Measurements from ENCODE around the gene SH3PXD2B.

The SH3PXD2B gene

DNA sequence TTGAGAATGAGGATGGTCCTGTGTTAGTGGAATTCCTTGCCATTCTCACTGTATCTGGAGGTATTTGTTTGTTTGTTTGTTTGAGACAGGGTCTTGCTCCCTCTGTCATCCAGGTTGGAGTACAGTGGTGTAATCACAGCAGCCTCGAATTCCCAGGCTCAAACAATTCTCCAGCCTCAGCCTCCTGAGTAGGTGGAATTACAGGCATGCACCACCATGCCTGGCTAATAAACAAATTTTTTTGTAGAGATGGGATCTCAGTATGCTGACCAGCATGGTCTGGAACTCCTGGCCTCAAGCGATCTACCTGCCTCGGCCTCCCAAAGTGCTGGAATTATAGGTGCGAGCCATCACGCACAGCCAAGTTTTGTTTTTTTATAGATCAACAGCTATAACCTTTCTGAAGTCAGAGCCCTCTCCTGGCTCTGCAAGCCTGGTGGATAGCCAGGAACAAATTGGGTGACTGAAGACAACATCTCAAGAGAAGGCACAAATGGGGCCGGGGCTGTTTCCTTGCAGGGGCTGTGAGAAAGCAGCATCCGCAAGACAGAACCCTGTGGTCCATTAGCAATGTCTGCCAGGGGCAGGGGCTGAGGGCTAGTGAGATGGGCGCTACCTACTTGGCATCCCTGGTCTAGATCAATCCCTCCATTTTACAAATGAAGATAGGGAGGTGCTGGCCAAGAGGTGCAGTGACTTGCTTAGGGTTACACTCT, 18.8 kb downstream of the SH3PXD2B start:
- no peak for TF ChIP-seq TAF1 (IDR thresholded peaks at IDR 0.05; ENCODE audit: low read depth)
- TF ChIP-seq ZBTB7A (IDR thresholded peaks at IDR 0.05; ENCODE audit: low read depth): no peak
- no peak for TF ChIP-seq TCF12 (IDR thresholded peaks at IDR 0.05; ENCODE audit: low read depth)
- TF ChIP-seq CEBPB (IDR thresholded peaks at IDR 0.05): no peak
- no peak for TF ChIP-seq EGR1 (IDR thresholded peaks at IDR 0.05)
- TF ChIP-seq, protein P1, sequence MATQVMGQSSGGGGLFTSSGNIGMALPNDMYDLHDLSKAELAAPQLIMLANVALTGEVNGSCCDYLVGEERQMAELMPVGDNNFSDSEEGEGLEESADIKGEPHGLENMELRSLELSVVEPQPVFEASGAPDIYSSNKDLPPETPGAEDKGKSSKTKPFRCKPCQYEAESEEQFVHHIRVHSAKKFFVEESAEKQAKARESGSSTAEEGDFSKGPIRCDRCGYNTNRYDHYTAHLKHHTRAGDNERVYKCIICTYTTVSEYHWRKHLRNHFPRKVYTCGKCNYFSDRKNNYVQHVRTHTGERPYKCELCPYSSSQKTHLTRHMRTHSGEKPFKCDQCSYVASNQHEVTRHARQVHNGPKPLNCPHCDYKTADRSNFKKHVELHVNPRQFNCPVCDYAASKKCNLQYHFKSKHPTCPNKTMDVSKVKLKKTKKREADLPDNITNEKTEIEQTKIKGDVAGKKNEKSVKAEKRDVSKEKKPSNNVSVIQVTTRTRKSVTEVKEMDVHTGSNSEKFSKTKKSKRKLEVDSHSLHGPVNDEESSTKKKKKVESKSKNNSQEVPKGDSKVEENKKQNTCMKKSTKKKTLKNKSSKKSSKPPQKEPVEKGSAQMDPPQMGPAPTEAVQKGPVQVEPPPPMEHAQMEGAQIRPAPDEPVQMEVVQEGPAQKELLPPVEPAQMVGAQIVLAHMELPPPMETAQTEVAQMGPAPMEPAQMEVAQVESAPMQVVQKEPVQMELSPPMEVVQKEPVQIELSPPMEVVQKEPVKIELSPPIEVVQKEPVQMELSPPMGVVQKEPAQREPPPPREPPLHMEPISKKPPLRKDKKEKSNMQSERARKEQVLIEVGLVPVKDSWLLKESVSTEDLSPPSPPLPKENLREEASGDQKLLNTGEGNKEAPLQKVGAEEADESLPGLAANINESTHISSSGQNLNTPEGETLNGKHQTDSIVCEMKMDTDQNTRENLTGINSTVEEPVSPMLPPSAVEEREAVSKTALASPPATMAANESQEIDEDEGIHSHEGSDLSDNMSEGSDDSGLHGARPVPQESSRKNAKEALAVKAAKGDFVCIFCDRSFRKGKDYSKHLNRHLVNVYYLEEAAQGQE (IDR thresholded peaks at IDR 0.05; ENCODE audit: low read depth): no peak
- TF ChIP-seq, protein P2, sequence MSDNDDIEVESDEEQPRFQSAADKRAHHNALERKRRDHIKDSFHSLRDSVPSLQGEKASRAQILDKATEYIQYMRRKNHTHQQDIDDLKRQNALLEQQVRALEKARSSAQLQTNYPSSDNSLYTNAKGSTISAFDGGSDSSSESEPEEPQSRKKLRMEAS (IDR thresholded peaks at IDR 0.05): no peak
- no peak for TF ChIP-seq CREB1 (IDR thresholded peaks at IDR 0.05; ENCODE audit: low read depth)
- no peak for TF ChIP-seq FOXM1 (IDR thresholded peaks at IDR 0.05; ENCODE audit: borderline replicate concordance, low read depth)
- TF ChIP-seq, protein P3, sequence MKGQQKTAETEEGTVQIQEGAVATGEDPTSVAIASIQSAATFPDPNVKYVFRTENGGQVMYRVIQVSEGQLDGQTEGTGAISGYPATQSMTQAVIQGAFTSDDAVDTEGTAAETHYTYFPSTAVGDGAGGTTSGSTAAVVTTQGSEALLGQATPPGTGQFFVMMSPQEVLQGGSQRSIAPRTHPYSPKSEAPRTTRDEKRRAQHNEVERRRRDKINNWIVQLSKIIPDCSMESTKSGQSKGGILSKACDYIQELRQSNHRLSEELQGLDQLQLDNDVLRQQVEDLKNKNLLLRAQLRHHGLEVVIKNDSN (IDR thresholded peaks at IDR 0.05): no peak
- TF ChIP-seq TEAD4 (IDR thresholded peaks at IDR 0.05): no peak
- TF ChIP-seq EP300 (IDR thresholded peaks at IDR 0.05; ENCODE audit: borderline replicate concordance): no peak
- TF ChIP-seq YY1 (IDR thresholded peaks at IDR 0.05; ENCODE audit: low read depth): no peak
- no peak for TF ChIP-seq NFIC (IDR thresholded peaks at IDR 0.05)
- TF ChIP-seq RAD21 (IDR thresholded peaks at IDR 0.05; ENCODE audit: low read depth): no peak

DNA sequence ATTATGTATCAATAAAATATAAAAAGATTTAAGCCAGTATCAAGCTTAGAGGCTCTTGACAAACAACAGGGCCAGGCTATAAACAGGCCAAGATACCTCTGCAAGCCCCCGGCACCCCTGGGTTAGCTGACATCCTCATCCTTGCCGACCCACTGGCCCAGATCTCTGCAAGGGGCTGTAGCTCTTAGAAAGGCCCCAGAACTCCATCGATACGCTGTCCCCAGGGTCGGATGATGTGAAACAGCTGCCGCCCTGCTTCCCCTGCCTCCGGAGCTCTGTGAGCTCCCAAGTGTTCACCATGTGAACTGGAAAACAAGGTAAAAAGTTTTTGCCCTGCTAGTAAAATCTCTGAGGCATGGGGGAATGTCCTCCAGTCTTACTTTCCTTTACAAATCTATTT, 20.1 kb downstream of the SH3PXD2B start:
- TF ChIP-seq YY1 (IDR thresholded peaks at IDR 0.05; ENCODE audit: low read depth) (no peak), NFIC (IDR thresholded peaks at IDR 0.05) (no peak), TCF12 (IDR thresholded peaks at IDR 0.05; ENCODE audit: low read depth) (no peak), CEBPB (IDR thresholded peaks at IDR 0.05) (no peak), FOXM1 (IDR thresholded peaks at IDR 0.05; ENCODE audit: borderline replicate concordance, low read depth) (no peak), ZBTB7A (IDR thresholded peaks at IDR 0.05; ENCODE audit: low read depth) (no peak), EGR1 (IDR thresholded peaks at IDR 0.05) (no peak), RAD21 (IDR thresholded peaks at IDR 0.05; ENCODE audit: low read depth) (no peak), TAF1 (IDR thresholded peaks at IDR 0.05; ENCODE audit: low read depth) (no peak)
- TF ChIP-seq, protein P2 (IDR thresholded peaks at IDR 0.05): no peak

DNA sequence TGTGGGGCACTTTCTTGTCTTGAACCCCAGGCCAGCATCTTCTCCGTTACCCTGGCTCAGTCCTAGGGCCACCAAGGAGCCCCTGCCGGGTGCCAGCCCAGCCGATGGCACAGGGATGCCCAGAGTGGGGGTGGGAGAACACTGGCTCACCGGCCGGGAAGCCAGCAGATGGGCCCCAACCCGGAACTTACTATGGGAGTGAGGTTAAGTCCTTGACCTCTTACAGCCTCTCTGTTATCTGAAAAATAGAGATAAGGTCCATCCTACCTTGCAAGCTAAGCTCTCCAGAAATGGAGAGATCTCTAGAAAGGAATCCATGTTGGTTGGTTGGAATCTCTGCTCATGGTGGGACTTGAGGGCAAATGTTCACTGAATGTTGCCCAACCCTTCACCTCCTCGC, 20.8 kb downstream of the SH3PXD2B start:
- TF ChIP-seq, protein P1 (IDR thresholded peaks at IDR 0.05; ENCODE audit: low read depth): no peak
- TF ChIP-seq CEBPB (IDR thresholded peaks at IDR 0.05) (no peak), TEAD4 (IDR thresholded peaks at IDR 0.05) (no peak), TCF12 (IDR thresholded peaks at IDR 0.05; ENCODE audit: low read depth) (no peak), YY1 (IDR thresholded peaks at IDR 0.05; ENCODE audit: low read depth) (no peak), NFIC (IDR thresholded peaks at IDR 0.05) (no peak), EGR1 (IDR thresholded peaks at IDR 0.05) (no peak), RAD21 (IDR thresholded peaks at IDR 0.05; ENCODE audit: low read depth) (no peak), EP300 (IDR thresholded peaks at IDR 0.05; ENCODE audit: borderline replicate concordance) (no peak), TAF1 (IDR thresholded peaks at IDR 0.05; ENCODE audit: low read depth) (no peak), ZBTB7A (IDR thresholded peaks at IDR 0.05; ENCODE audit: low read depth) (no peak), CREB1 (IDR thresholded peaks at IDR 0.05; ENCODE audit: low read depth) (no peak), FOXM1 (IDR thresholded peaks at IDR 0.05; ENCODE audit: borderline replicate concordance, low read depth) (no peak)
- TF ChIP-seq, protein P2 (IDR thresholded peaks at IDR 0.05): no peak
- TF ChIP-seq, protein P3 (IDR thresholded peaks at IDR 0.05): no peak

DNA sequence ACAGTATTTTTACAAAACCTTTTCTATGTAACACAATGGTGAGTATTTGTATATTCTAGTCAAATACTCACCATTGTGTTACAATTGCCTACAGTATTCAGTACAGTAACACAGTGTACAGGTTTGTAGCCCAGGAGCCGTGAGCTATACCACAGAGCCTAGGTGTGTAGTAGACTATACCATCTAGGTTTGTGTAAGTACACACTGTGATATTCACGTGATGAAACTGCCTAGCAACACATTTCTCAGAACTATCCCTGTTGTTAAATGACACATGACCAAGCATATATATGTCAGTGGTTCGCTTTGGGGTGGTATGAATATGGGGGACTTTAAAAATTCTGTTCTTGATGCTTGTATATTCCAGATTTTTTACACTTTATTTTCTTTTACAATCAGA, 21.3 kb downstream of the SH3PXD2B start:
- TF ChIP-seq EGR1 (IDR thresholded peaks at IDR 0.05) (no peak), ZBTB7A (IDR thresholded peaks at IDR 0.05; ENCODE audit: low read depth) (no peak), CREB1 (IDR thresholded peaks at IDR 0.05; ENCODE audit: low read depth) (no peak), RAD21 (IDR thresholded peaks at IDR 0.05; ENCODE audit: low read depth) (no peak), TEAD4 (IDR thresholded peaks at IDR 0.05) (no peak), FOXM1 (IDR thresholded peaks at IDR 0.05; ENCODE audit: borderline replicate concordance, low read depth) (no peak)
- TF ChIP-seq, protein P2 (IDR thresholded peaks at IDR 0.05): no peak

DNA sequence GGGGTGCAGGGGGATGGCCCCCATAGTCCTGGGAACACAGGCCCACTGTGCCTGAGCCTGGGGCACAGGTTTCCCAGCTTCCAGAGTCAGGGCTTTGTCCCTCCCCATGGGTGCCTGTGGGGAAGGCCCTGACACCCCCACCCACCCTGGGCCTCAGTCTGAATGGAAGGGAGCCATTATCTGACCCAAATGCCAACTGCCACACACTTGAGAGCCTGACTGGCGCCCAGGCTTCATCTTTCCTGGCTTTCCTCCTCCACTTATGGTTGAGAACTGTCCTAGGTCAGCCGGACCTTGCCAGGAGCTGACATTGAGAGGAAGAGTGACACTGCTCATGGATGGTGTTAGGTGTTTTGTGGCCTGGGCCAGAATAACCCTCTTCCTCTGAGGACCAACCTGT, 24.0 kb downstream of the SH3PXD2B start:
- TF ChIP-seq RAD21 (IDR thresholded peaks at IDR 0.05; ENCODE audit: low read depth): no peak
- no peak for TF ChIP-seq EGR1 (IDR thresholded peaks at IDR 0.05)
- no peak for TF ChIP-seq TCF12 (IDR thresholded peaks at IDR 0.05; ENCODE audit: low read depth)
